Choroid plexus epithelial cell (primary cell): Measurements from ENCODE around the gene CPEB4.
A peak's percentile ranks its signal among the peaks of the same experiment; 100 is the strongest.

Source experiments
- DNase-seq: peaks from one replicate; pipeline ENCODE4 v3.0.0-alpha.2; 2010; ENCODE audit warnings: low read depth
- H3K4me3 ChIP-seq: 2 replicates; pipeline ENCODE4 v1.5.1; 2011; ENCODE audit warnings: low read depth, mild to moderate bottlenecking, control low read depth, low read length, moderate library complexity
- CTCF ChIP-seq: conservative IDR thresholded peaks from 2 replicates; pipeline ENCODE4 v1.5.1; 2011; ENCODE audit warnings: low read depth, mild to moderate bottlenecking, control low read depth, inconsistent platforms, low read length, moderate library complexity

The CPEB4 gene

GRCh38 chr5:173945160-173945559 is 57.0 kb downstream of the CPEB4 start:
- TF ChIP-seq CTCF = no peak
- no peak for DNase-seq
- H3K4me3 ChIP-seq = no peak overlapping the region

GRCh38 chr5:173946323-173946722 is 58.2 kb downstream of the CPEB4 start:
- no peak for TF ChIP-seq CTCF
- no peak overlapping the region for H3K4me3 ChIP-seq
- no peak for DNase-seq

- no peak for TF ChIP-seq CTCF
- DNase-seq = peak; percentile 79
- H3K4me3 ChIP-seq = no peak overlapping the region
Measured at GRCh38 chr5:173950829-173951228, 62.7 kb downstream of the CPEB4 start.

GRCh38 chr5:173953528-173954090 is 65.5 kb downstream of the CPEB4 start:
- no peak overlapping the region for H3K4me3 ChIP-seq
- no peak for TF ChIP-seq CTCF
- peak; percentile 68 for DNase-seq

GRCh38 chr5:173954671-173955521 is 66.7 kb downstream of the CPEB4 start:
- no peak overlapping the region for H3K4me3 ChIP-seq
- TF ChIP-seq CTCF = no peak
- DNase-seq = peak; percentile 80

- no peak for TF ChIP-seq CTCF
- H3K4me3 ChIP-seq = no peak overlapping the region
- no peak for DNase-seq
Measured at GRCh38 chr5:173960986-173961385, 72.8 kb downstream of the CPEB4 start.

GRCh38 chr5:173961418-173961817 is 73.3 kb downstream of the CPEB4 start:
- no peak for TF ChIP-seq CTCF
- DNase-seq = no peak
- H3K4me3 ChIP-seq = no peak overlapping the region
